Liver (tissue), 9 donors: ENCODE measurements around the gene KCTD8. TPM values are rescaled to one million over a fixed set of nuclear protein-coding genes. Genes with fewer than 3 reads are reported as not detected.

Source experiments
- DNase-seq: peaks from one replicate; pipeline ENCODE4 v3.0.0-alpha.2; 2017; ENCODE audit warnings: low spot score
- H3K27ac ChIP-seq, 2 donors: one replicate each; pipeline ENCODE4 v1.7.0; 2013; ENCODE audit warnings: inconsistent platforms in 2 of 2, low read length in 2 of 2, control low read depth in 1 of 2, low read depth in 1 of 2, mild to moderate bottlenecking in 1 of 2
- H3K27me3 ChIP-seq, 4 donors: one replicate each; pipeline versions ENCODE4 v1.6.1 to v1.7.0; 2013; ENCODE audit warnings: low read length in 3 of 4, inconsistent platforms in 1 of 4, mild to moderate bottlenecking in 1 of 4, moderate library complexity in 1 of 4; ENCODE audit not compliant: control insufficient read depth in 4 of 4, insufficient read depth in 4 of 4
- H3K36me3 ChIP-seq, 4 donors: one replicate each; pipeline versions ENCODE4 v1.6.1 to v1.7.0; 2013; ENCODE audit warnings: low read length in 3 of 4, mild to moderate bottlenecking in 3 of 4, low read depth in 1 of 4, moderate library complexity in 1 of 4; ENCODE audit not compliant: control insufficient read depth in 4 of 4, insufficient read depth in 3 of 4
- H3K4me1 ChIP-seq, 4 donors: one replicate each; pipeline versions ENCODE4 v1.6.1 to v1.7.0; 2013; ENCODE audit warnings: low read length in 3 of 4, mild to moderate bottlenecking in 3 of 4, moderate library complexity in 1 of 4; ENCODE audit not compliant: control insufficient read depth in 4 of 4, insufficient read depth in 4 of 4
- H3K4me3 ChIP-seq, 3 donors: one replicate each; pipeline versions ENCODE4 v1.6.1 to v1.7.0; 2013; ENCODE audit warnings: low read length in 3 of 3, control low read depth in 1 of 3, low read depth in 1 of 3, mild to moderate bottlenecking in 1 of 3
- H3K9ac ChIP-seq, 2 donors: one replicate each; pipeline ENCODE4 v1.7.0; 2013; ENCODE audit warnings: low read length in 2 of 2, mild to moderate bottlenecking in 2 of 2, moderate library complexity in 2 of 2, control low read depth in 1 of 2, low read depth in 1 of 2
- H3K9me3 ChIP-seq, 4 donors: one replicate each; pipeline versions ENCODE4 v1.6.1 to v1.7.0; 2013; ENCODE audit warnings: low read length in 3 of 4; ENCODE audit not compliant: control insufficient read depth in 4 of 4
- CTCF ChIP-seq: fragments of 150-350 bp; IDR thresholded peaks from 2 replicates; pipeline ENCODE4 v1.5.1; 2017; ENCODE audit warnings: improper control_type of control experiment, low read depth, low read length; ENCODE audit not compliant: missing input control
- EGR1 ChIP-seq, 2 donors: IDR thresholded peaks; 2 replicates each; pipeline ENCODE4 v1.6.1; 2016 to 2018; ENCODE audit warnings: antibody characterized with exemption in 2 of 2, low read depth in 2 of 2
- FOXA1 ChIP-seq: IDR thresholded peaks from 2 replicates; pipeline ENCODE4 v1.6.1; 2016; ENCODE audit warnings: antibody characterized with exemption
- FOXA2 ChIP-seq: IDR thresholded peaks from 2 replicates; pipeline ENCODE4 v1.6.1; 2016; ENCODE audit warnings: antibody characterized with exemption
- GABPA ChIP-seq, 2 donors: IDR thresholded peaks in 1 of 2; conservative IDR thresholded peaks in 1 of 2; 2 replicates each; pipeline ENCODE4 v1.6.1; 2016; ENCODE audit warnings: antibody characterized with exemption in 2 of 2, mild to moderate bottlenecking in 1 of 2, moderate library complexity in 1 of 2
- HNF4A ChIP-seq, 2 donors: conservative IDR thresholded peaks; 2 replicates each; pipeline ENCODE4 v1.6.1; 2016; ENCODE audit warnings: antibody characterized with exemption in 2 of 2, mild to moderate bottlenecking in 2 of 2
- HNF4G ChIP-seq: IDR thresholded peaks from 2 replicates; pipeline ENCODE4 v1.6.1; 2016; ENCODE audit warnings: antibody characterized with exemption
- JUND ChIP-seq, 2 donors: IDR thresholded peaks; 2 replicates each; pipeline ENCODE4 v1.6.1; 2016; ENCODE audit warnings: antibody characterized with exemption in 2 of 2
- MAX ChIP-seq: IDR thresholded peaks from 2 replicates; pipeline ENCODE4 v1.6.1; 2016; ENCODE audit warnings: antibody characterized with exemption
- NR2F2 ChIP-seq: IDR thresholded peaks from 2 replicates; pipeline ENCODE4 v1.6.1; 2016; ENCODE audit warnings: antibody characterized with exemption
- RAD21 ChIP-seq, 2 donors: IDR thresholded peaks; 2 replicates each; pipeline ENCODE4 v1.6.1; 2016; ENCODE audit warnings: antibody characterized with exemption in 2 of 2, mild to moderate bottlenecking in 2 of 2
- REST ChIP-seq: IDR thresholded peaks from 2 replicates; pipeline ENCODE4 v1.6.1; 2016; ENCODE audit warnings: antibody characterized with exemption, mild to moderate bottlenecking
- RXRA ChIP-seq, 2 donors: IDR thresholded peaks; 2 replicates each; pipeline ENCODE4 v1.6.1; 2017 to 2018; ENCODE audit warnings: antibody characterized with exemption in 2 of 2, mild to moderate bottlenecking in 1 of 2
- SP1 ChIP-seq: IDR thresholded peaks from 2 replicates; pipeline ENCODE4 v1.6.1; 2018; ENCODE audit warnings: antibody characterized with exemption, mild to moderate bottlenecking
- TAF1 ChIP-seq: conservative IDR thresholded peaks from 2 replicates; pipeline ENCODE4 v1.6.1; 2016; ENCODE audit warnings: antibody characterized with exemption, mild to moderate bottlenecking
- WGBS: extraction: QIAGEN DNeasy Blood & Tissue Kit; methylation state at CpG from one replicate; pipeline ENCODE4 v1.1.7; 2013; 5-methylcytosine and 5-hydroxymethylcytosine counted together
- polyA plus RNA-seq, 2 donors: library from polyadenylated mRNA; stranded (reverse) in 1 of 2; unstranded in 1 of 2; fragments of 200-250 nt in 1 of 2; fragments of >200 nt in 1 of 2; fragmentation: Nextera tagmentation in 1 of 2; extraction: Ambion mirVana in 1 of 2; gene quantifications; one replicate each; pipeline versions ENCODE4 v1.2.1 to v1.2.3, GENCODE V29; 2013 to 2015
- total RNA-seq, 2 donors: library from RNA; depleted of rRNA; stranded (reverse); fragments of >200 nt; gene quantifications; one replicate each; pipeline ENCODE4 v1.2.3, GENCODE V29; 2014
- TF ChIP-seq, protein P1 (sequence below): IDR thresholded peaks from 2 replicates; pipeline ENCODE4 v1.6.1; 2016; ENCODE audit warnings: antibody characterized with exemption
- donor health status: healthy.
- donor health status: healthy.
- donor health status: healthy.
- donor health status: healthy.
- donor health status: healthy.

The KCTD8 gene
- total and polyA plus RNA-seq, 4 donors = not detected

DNA sequence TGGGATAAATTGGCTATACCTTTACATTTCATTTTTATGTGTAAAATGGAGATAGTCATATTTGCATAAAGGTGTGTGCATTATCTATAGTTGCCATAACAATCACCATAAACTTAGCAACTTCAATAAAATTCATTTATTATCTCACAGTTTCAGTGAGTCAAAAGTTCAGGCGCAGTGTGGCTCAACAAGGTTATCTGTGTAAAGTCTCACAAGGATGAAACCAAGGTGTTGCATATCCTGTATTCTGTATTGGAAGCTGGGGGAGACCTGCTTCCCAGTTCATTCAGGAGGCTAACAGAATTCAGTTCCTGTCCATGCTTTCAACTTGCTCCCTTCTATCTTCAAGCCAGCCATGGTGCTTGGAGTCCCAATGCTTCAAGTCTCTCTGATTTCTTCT is 169.5 kb downstream of the KCTD8 start:
- no peak overlapping the region for H3K9ac ChIP-seq
- no peaks in the 10 kb centered on the region for H3K4me1 ChIP-seq
- H3K4me3 ChIP-seq = no peak overlapping the region
- no peaks in the 10 kb centered on the region for H3K9me3 ChIP-seq
- H3K36me3 ChIP-seq = no peaks in the 10 kb centered on the region
- 79% methylated on average over 1 of the region's 1 CpG for WGBS
- DNase-seq = no peak
- no peaks in the 10 kb centered on the region for H3K27me3 ChIP-seq
- H3K27ac ChIP-seq = no peak overlapping the region
- no peak for TF ChIP-seq TAF1
- TF ChIP-seq SP1 = no peak
- TF ChIP-seq NR2F2 = no peak
- no peak for TF ChIP-seq FOXA1
- no peak for TF ChIP-seq CTCF
- TF ChIP-seq JUND (IDR thresholded peaks at IDR 0.05) = no peak
- no peak for TF ChIP-seq RXRA (IDR thresholded peaks at IDR 0.05)
- TF ChIP-seq MAX = no peak
- TF ChIP-seq REST = no peak
- no peak for TF ChIP-seq EGR1 (IDR thresholded peaks at IDR 0.05; ENCODE audit: low read depth in 2 of 2)
- no peak for TF ChIP-seq HNF4A (conservative IDR thresholded peaks at IDR 0.05)
- TF ChIP-seq FOXA2 = no peak
- no peak for TF ChIP-seq RAD21 (IDR thresholded peaks at IDR 0.05)

DNA sequence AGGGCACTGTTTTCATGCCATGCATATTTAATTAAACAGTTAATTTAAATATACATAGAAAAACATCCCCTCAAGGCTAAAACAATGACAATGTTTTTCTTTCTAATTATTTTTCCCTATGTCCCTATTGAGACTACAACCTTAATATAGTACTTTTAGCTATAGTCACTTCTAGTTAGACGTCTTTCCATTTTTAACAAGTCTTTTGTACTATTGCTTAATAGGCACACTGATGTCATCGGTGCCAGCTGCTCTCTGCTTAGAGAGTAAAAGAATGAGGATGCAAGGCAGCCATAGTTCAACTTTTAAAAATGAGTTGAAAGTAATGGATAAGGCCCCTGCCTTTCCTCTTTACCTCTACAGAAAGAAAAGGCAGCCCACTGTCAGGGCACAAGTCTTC is 191.1 kb downstream of the KCTD8 start:
- Histone ChIP-seq H3K36me3 (no peaks in the 10 kb centered on the region), H3K9ac (no peak overlapping the region), H3K4me3 (no peak overlapping the region), H3K27me3 (no peaks in the 10 kb centered on the region), H3K9me3 (no peaks in the 10 kb centered on the region), H3K27ac (no peak overlapping the region), H3K4me1 (no peaks in the 10 kb centered on the region)
- WGBS = 78% methylated on average over 2 of the region's 2 CpGs
- TF ChIP-seq FOXA2 = no peak
- TF ChIP-seq GABPA (IDR thresholded peaks at IDR 0.05 in 1 of 2, conservative IDR thresholded peaks at IDR 0.05 in 1 of 2) = no peak
- no peak for TF ChIP-seq MAX
- TF ChIP-seq RXRA (IDR thresholded peaks at IDR 0.05) = no peak
- TF ChIP-seq, protein P1, sequence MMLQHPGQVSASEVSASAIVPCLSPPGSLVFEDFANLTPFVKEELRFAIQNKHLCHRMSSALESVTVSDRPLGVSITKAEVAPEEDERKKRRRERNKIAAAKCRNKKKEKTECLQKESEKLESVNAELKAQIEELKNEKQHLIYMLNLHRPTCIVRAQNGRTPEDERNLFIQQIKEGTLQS = no peak
- TF ChIP-seq HNF4G = no peak
- no peak for TF ChIP-seq REST
- TF ChIP-seq NR2F2 = no peak
- no peak for TF ChIP-seq EGR1 (IDR thresholded peaks at IDR 0.05; ENCODE audit: low read depth in 2 of 2)
- no peak for TF ChIP-seq TAF1
- no peak for DNase-seq
